GM13976 (cell line): Measurements from ENCODE around the gene UBN1.

Experiments used
- DNase-seq: peaks from one replicate; pipeline ENCODE4 v3.0.0; 2012; ENCODE audit warnings: low spot score
- in situ Hi-C: fragments of 300-500 bp; cut with MboI; formaldehyde crosslinking; loops from one replicate; pipeline ENCODE4 v1.12.0; 2022; ENCODE audit warnings: low sequenced_read_pairs, mixed read lengths, inconsistent platforms; ENCODE audit not compliant: unreplicated experiment
- TF ChIP-seq, protein P1 (sequence below): IDR thresholded peaks from 2 replicates; pipeline ENCODE4 v1.5.1; 2012; ENCODE audit warnings: borderline replicate concordance, mild to moderate bottlenecking; ENCODE audit not compliant: insufficient read depth; ENCODE audit errors: extremely low read depth, missing control alignments, control extremely low read depth

Gene UBN1

DNA sequence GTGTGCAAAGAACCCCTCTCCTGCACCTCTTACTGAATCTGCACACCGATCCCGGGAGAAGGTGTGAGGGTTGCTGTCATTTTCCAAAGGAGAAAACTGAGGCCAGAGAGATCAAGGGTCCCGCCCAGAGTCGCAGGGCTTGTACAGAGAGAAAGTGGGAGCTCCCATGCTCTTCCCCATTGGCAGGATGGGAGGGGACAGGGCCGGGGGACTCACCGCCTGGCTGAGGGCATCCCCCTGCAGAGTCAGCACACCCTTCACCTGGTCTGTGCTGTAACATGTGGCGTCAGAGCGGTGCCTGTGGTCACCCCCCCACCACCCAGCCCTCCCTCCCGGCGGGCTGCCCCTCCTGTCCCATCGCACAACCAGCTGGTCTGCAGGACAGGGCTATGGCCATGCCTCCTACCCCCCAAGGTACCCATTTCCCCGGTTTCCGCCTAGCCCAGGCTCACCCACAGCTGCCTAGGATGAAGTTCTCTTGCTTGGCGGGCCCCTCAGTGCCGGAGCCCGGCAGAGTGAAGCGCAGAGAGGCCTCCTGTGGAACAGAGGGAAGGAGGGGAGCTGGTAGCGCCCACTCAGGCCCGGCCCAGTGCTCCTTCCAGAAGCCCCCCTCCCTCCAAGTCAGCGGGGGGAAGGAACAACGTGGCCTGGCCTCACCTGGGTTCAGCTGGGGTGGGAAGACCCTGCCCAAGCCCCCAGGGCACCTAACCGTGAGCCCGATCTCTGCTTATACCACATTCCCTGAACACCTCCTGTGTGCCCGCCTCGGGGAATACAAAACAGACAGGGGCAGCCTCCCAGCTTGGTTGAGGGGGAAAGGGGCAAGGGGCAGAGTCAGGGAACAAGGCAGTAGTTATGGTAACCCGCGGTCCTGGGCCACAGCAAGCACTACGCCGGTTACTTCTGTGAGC is 46.0 kb upstream of the UBN1 start:
- in situ Hi-C loops, result no loop called here
- no peak for DNase-seq
- TF ChIP-seq, protein P1, sequence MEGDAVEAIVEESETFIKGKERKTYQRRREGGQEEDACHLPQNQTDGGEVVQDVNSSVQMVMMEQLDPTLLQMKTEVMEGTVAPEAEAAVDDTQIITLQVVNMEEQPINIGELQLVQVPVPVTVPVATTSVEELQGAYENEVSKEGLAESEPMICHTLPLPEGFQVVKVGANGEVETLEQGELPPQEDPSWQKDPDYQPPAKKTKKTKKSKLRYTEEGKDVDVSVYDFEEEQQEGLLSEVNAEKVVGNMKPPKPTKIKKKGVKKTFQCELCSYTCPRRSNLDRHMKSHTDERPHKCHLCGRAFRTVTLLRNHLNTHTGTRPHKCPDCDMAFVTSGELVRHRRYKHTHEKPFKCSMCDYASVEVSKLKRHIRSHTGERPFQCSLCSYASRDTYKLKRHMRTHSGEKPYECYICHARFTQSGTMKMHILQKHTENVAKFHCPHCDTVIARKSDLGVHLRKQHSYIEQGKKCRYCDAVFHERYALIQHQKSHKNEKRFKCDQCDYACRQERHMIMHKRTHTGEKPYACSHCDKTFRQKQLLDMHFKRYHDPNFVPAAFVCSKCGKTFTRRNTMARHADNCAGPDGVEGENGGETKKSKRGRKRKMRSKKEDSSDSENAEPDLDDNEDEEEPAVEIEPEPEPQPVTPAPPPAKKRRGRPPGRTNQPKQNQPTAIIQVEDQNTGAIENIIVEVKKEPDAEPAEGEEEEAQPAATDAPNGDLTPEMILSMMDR, result no peak

DNA sequence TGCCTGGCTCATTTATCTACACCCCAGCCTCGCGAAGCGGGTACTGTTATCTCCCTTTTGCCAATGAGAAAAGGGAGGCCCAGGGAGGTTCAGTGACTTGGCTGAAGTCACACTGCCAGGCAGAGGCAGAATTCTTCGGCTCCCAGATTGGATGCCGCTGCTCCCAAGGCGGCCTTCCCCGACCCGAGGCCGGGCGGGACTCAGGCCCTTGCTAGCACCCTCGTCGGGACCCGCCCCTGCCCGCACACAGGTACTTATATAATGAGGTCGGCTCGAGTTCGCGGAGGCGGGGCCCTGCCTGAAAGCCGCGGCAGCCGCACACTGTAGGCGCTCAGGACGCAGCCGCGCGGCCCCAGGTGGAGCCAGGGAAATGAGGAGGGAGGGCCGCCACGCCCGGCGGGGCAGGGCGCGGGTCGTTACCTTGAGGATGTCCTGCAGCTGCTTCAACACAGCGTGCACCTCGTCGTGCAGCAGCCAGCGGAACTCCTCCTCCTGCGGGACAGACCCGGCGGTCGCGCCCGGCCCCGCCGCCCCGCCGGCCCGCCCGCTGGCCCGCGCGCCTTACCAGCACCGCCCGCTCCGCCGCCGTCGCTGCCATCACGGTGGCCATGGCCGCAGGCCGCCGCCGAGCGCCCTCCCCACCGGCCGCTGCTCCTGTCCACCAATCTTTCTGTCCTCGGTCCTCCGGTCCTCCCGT is 45.2 kb upstream of the UBN1 start, which contains the start of gene ROGDI:
TSS of gene ROGDI (minus strand) at position 672 of the 697 bp plus-strand sequence. CDS start at position 610, 62 bp downstream.
- TF ChIP-seq, protein P1, result no peak
- in situ Hi-C loops, result no loop called here
- DNase-seq, result peak; percentile 86

DNA sequence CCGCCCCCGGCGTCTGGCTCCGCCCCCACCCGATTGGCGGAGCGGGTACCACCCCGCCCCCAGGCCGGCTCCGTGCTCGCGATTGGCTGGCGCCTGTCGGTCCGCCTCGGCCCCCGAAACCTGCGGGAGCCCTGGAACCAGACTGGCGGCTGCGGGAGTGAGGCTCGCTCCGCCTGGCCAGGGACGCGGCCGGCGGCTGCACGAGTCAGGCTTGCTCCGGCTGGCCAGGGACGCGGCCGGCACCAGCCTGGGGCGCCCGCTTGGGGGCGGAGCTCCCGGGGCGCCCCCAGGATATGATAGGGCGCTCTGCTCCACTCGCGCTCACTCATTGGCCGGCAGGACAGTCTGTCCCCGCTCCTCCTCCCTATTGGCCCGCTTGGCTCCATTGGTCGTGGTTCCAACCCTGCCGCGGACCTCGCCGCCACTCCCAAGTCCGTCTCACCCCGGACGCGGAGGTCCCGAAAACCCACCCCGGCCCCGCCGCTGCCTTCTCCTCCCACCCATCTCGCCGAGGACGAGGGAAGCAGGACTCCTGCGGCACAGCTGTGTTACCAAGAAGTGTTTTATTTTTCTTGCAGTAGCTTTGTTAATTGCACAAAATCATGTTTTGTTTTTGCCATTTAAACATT is 44.5 kb upstream of the UBN1 start:
- DNase-seq, result peak; percentile 98
- in situ Hi-C loops, result no loop called here
- TF ChIP-seq, protein P1, result no peak

DNA sequence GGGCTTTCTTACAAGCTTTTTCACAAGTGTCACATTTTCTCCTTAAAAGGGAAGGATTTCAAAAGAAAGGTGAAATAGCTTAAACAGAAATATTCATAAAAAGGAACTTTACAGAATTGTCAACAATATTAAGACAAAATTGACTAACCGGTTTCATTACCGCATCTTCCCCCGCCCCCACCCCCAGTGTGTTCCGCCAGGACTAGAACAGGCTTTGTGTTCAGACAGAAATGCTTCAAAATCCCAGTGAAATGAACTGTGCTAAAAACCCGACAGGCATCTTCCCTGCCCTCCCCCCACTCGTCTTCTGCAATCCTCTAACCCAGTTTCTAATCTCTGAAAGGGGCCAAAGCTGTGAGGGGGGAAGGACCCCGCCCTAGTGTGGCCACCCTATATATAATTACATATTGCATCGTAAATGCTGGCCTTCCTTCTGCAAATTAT is 43.9 kb upstream of the UBN1 start:
- in situ Hi-C loops, result no loop called here
- DNase-seq, result no peak
- TF ChIP-seq, protein P1, result no peak

DNA sequence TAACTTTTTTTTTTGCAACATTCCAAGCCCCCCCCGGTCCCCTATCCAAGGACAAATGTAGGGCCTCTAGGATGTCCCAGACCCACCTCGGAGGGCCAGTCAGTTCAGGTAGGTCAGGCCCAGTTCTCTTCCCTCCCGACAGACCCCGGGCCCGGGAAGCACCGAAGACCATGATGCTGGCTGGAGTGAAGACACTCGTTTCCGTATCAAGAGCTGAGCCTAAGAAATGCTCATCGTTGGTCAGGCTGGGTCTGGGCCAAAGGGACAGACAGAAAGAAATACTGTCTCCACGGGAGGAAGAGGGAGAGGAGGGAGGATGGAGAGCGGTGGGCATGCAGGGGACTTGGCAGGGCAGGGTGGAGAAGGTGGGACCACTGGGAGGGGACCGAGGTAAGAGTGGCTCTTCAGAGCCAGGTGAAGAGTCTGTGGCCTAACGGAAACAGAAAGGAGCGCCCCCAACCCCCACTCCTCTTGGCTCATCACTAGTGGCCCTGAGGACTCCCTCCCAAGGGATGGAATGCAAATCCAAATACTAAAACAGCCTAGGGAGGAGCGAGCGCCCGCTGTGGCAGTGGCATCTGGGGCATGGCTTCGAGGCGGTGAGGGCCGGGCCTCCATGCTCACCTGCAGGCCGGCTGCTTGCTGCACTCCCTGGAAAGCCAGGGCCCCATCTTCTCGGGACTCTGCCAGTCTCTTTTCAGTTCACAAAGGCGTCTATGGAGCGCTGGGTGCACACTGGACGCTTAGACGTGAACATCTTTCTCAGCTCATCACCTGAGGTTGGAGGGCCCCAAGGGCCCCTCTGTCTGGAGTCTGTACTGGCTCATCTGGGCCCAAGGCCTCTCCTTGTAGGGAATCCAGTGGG is 43.2 kb upstream of the UBN1 start:
- TF ChIP-seq, protein P1, result no peak
- DNase-seq, result no peak
- in situ Hi-C loops, result no loop called here
